ENCODE measurements around the gene CST8. TPM values are rescaled to one million over a fixed set of nuclear protein-coding genes. Genes with fewer than 3 reads are reported as not detected.

Gene CST8
- total RNA-seq: not detected in 2 replicates

DNA sequence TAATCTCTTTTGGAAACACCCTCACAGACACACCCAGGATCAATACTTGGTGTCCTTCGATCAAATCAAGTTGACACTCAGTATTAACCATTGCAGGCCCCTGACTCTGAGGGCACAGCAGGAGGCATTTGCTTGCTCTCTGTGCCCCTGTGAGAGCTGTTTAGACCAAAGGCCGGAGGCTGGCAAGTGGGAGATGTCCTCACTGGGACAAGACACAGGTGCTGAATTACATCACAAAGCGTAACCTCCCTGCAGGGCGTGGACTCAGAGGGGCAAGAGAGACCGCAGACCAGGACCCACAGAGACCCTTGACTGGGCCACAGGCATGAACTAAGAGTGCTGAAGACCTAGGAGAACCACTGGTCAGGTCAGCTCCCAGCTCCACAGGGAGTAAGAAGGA lies at the start of gene CST8:
CST8 (plus strand) TSS at position 301 of the 400 bp plus-strand sequence. CDS start 551 bp downstream, outside the sequence.
- no peak for TF ChIP-seq CTCF (IDR thresholded peaks at IDR 0.05; ENCODE audit: insufficient read depth, low read length, poor library complexity, severe bottlenecking)
- H3K36me3 ChIP-seq (ENCODE audit: control insufficient read depth, insufficient read depth, low read length): no peaks in the 10 kb centered on the region
- no peak within 1 kb of the TSS for H3K4me3 ChIP-seq (ENCODE audit: low read depth, low read length)
- DNase-seq (ENCODE audit: low read depth): no peak
- H3K27me3 ChIP-seq (ENCODE audit: control insufficient read depth, insufficient read depth, low read length): no peaks in the 10 kb centered on the region

GRCh38 chr20:23441850-23442313 lies 49.0 kb upstream of the CST8 start:
- DNase-seq (ENCODE audit: low read depth): no peak
- Histone ChIP-seq H3K27me3 (ENCODE audit: control insufficient read depth, insufficient read depth, low read length) (no peaks in the 10 kb centered on the region), H3K4me3 (ENCODE audit: low read depth, low read length) (no peak overlapping the region), H3K36me3 (ENCODE audit: control insufficient read depth, insufficient read depth, low read length) (no peaks in the 10 kb centered on the region)
- TF ChIP-seq CTCF (IDR thresholded peaks at IDR 0.05; ENCODE audit: insufficient read depth, low read length, poor library complexity, severe bottlenecking): peak; percentile 83

- DNase-seq (ENCODE audit: low read depth): no peak
- Histone ChIP-seq H3K36me3 (ENCODE audit: control insufficient read depth, insufficient read depth, low read length) (no peaks in the 10 kb centered on the region), H3K27me3 (ENCODE audit: control insufficient read depth, insufficient read depth, low read length) (no peaks in the 10 kb centered on the region), H3K4me3 (ENCODE audit: low read depth, low read length) (no peak overlapping the region)
- TF ChIP-seq CTCF (IDR thresholded peaks at IDR 0.05; ENCODE audit: insufficient read depth, low read length, poor library complexity, severe bottlenecking): no peak
Observed at GRCh38 chr20:23442436-23442835, 48.5 kb upstream of the CST8 start.

DNA sequence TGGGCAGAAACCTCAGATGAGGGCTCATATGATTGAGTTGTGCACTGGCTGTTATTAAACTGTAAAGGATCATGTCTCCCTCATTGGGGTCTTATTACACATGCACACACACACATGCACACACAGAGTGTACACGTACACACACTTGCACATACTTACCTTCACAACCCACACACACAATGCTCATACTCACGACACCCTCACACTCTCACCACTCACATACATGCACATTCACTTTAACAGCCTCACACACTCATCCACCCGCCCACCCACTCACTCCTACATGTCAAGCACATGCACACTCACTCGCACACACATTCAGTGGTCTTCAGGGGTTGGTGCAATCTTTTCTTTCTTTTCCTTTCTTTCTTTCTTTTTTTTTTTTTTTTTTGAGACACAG lies 46.1 kb upstream of the CST8 start:
- Histone ChIP-seq H3K27me3 (ENCODE audit: control insufficient read depth, insufficient read depth, low read length) (no peaks in the 10 kb centered on the region), H3K4me3 (ENCODE audit: low read depth, low read length) (no peak overlapping the region), H3K36me3 (ENCODE audit: control insufficient read depth, insufficient read depth, low read length) (no peaks in the 10 kb centered on the region)
- TF ChIP-seq CTCF (IDR thresholded peaks at IDR 0.05; ENCODE audit: insufficient read depth, low read length, poor library complexity, severe bottlenecking): no peak
- DNase-seq (ENCODE audit: low read depth): no peak

DNA sequence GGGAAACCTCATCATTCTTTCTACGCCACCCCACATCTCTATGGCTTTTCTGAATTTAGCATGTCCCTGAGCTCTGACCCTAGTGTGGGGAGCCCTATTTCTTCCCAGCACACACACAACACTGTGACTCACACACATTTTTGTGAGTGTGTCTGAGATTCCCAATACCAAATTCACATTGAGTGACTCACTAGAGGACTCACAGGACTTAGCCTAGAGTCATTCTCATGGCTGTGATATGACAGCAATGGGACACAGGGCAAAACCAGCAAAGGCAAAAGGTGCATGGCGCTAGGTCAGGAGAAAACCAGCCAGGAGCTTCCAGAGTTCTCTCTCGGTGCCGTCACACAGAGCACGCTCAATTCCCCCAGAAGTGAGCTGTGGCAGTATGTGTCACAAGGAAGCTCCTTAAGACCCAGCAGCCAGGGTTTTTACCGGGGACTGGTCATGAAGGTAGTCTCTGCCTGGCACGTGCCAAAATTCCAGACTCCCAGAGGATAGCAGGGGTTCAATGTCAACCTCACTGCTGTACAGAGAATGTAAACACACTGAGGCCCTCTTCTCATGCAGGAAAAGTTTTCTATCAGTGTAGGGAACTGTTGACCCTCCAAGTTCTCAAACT lies 45.2 kb upstream of the CST8 start:
- TF ChIP-seq CTCF (IDR thresholded peaks at IDR 0.05; ENCODE audit: insufficient read depth, low read length, poor library complexity, severe bottlenecking): no peak
- DNase-seq (ENCODE audit: low read depth): peak; percentile 63
- Histone ChIP-seq H3K27me3 (ENCODE audit: control insufficient read depth, insufficient read depth, low read length) (no peaks in the 10 kb centered on the region), H3K36me3 (ENCODE audit: control insufficient read depth, insufficient read depth, low read length) (no peaks in the 10 kb centered on the region), H3K4me3 (ENCODE audit: low read depth, low read length) (no peak overlapping the region)

DNA sequence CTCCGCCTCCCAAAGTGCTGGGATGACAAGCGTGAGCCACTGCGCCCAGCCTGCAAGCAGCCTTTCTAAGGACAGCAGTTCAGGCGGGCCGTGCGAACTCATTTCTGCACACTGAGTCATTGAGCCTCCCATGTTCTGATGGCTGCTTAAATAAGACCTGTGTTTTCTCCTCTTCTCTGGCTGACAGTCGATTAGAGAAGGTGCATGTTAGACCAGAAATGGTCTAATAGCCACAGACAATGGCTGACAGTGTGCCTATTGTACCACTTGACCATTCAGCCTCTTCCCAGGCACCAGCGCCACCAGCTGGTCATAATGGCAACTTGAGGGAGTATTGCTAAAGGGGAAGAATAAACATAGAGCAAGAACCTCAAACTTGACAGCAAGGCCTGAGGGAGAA lies 44.4 kb upstream of the CST8 start:
- Histone ChIP-seq H3K4me3 (ENCODE audit: low read depth, low read length) (no peak overlapping the region), H3K27me3 (ENCODE audit: control insufficient read depth, insufficient read depth, low read length) (no peaks in the 10 kb centered on the region), H3K36me3 (ENCODE audit: control insufficient read depth, insufficient read depth, low read length) (no peaks in the 10 kb centered on the region)
- peak; percentile 10 for DNase-seq (ENCODE audit: low read depth)
- peak; percentile 51 for TF ChIP-seq CTCF (IDR thresholded peaks at IDR 0.05; ENCODE audit: insufficient read depth, low read length, poor library complexity, severe bottlenecking)

All from kidney epithelial cell (primary cell).